SH-SY5Y (cell line): Measurements from ENCODE around the gene ETNK2.

ENCODE experiments used
- GATA2 ChIP-seq: IDR thresholded peaks from 2 replicates; pipeline ENCODE4 v1.6.1; 2011; ENCODE audit warnings: mild to moderate bottlenecking, low read depth, low read length
- GATA3 ChIP-seq: IDR thresholded peaks from 2 replicates; pipeline ENCODE4 v1.6.1; 2011; ENCODE audit warnings: low read depth, mild to moderate bottlenecking, low read length, moderate library complexity

DNA sequence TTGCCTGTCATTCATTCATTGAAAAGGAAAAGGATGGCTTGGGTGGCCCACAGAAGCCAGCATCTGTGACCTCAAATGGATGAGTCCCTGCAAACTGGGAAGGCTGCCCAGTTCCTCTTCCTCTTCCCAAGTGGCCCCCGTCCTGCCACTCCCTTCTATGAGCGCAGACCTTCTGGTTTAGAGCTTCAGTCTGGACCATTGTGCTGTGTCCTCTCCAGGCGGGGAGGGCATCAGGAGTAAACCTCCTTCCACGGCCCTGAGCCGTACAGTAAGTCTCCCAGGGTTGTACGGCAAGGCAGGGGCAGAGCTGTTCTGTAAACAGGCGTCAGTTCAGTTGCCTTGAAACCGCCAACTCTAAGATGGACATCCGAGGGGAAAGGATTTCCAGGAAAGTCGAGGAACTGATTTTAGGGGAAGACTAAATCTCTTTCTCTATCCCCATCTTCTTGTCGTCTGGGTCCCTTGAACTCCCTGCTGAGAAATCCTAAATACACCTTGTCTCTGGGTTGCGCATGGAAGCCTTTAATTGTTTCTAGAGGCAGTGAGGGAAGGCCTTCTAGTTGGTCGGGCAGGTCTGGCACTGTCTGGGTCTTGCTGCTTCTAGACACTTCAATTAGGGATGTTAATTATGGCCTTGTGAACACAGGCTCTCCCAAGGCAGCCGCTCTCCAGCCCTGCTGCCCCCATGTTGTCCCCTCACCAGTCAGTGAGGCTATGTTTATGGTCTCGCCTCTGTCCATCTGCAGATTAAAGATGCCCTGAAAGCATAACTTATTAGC, 56.8 kb downstream of the ETNK2 start:
- TF ChIP-seq GATA2 (no peak), GATA3 (no peak)
